HG03571 (cell line): ENCODE data around the gene ADARB2.

ENCODE experiments used
- ATAC-seq: cut with Tn5 transposase; IDR thresholded peaks from one replicate; pipeline ENCODE4 v1.9.1; 2021; ENCODE audit not compliant: unreplicated experiment

The ADARB2 gene

DNA sequence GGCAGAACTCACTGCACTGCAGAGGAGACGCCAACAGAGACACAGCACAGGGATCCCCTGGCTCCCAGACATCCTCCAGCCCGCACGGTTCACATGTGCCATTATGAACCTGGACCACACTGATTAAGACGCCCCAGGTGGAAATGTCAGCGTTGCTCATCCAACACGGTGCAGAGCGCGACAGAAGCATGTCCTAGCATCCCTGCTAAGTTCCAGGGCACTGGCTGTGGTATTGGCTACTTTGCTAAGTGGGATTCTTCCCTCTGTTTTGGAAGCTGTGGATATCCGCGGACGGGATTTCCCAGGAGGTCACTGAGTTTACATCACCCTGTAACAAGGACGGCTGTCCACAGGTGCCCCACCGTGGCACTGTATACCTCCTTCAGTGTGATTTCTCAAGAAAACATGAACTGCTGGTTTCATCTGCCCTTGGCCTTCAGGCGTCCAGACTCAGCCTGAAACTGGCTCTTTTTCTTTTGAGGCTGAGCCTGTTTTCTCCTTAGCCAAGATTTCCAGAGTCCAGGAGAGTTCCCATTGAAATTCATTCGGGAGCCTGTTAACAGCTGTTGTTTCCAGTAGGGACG is 357.1 kb downstream of the ADARB2 start:
- no peak for ATAC-seq

GRCh38 chr10:1379601-1380000 is 357.7 kb downstream of the ADARB2 start:
- no peak for ATAC-seq

DNA sequence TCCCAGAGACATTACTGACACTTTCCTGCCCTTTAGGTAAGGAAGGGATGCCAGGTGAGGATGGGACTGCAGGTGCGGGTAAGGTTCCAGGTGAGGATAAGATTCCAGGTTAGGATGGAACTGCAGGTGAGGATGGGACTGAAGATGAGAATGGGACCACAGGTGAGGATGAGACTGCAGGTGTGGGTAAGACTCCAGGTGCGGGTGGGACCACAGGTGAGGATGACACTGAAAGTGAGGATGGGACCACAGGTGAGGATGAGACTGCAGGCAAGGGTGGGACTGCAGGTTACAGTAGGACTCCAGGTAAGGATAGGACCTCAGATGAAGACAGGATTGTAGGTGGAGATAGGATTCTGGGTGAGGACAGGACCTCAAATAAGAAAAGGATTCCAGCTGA is 358.9 kb downstream of the ADARB2 start:
- ATAC-seq, result no peak

GRCh38 chr10:1377740-1378397 is 359.5 kb downstream of the ADARB2 start:
- no peak for ATAC-seq

DNA sequence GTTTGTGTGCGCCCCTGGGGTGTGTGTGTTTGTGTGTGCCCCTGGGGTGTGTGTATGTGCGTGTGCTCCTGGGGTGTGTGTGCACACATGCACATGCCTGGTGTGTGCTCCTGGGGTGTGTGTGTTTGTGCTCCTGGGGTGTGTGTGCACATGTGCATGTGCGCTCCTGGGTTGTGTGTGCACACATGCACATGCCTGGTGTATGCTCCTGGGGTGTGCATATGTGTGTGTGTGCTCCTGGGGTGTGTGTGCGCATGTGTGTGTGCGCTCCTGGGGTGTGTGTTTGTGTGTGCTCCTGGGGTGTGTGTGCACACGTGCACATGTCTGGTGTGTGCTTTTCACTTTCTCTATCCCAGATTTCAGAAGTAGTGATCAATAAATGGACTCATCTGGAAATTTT is 360.1 kb downstream of the ADARB2 start:
- ATAC-seq, result no peak

GRCh38 chr10:1376384-1376945 is 360.9 kb downstream of the ADARB2 start:
- no peak for ATAC-seq

DNA sequence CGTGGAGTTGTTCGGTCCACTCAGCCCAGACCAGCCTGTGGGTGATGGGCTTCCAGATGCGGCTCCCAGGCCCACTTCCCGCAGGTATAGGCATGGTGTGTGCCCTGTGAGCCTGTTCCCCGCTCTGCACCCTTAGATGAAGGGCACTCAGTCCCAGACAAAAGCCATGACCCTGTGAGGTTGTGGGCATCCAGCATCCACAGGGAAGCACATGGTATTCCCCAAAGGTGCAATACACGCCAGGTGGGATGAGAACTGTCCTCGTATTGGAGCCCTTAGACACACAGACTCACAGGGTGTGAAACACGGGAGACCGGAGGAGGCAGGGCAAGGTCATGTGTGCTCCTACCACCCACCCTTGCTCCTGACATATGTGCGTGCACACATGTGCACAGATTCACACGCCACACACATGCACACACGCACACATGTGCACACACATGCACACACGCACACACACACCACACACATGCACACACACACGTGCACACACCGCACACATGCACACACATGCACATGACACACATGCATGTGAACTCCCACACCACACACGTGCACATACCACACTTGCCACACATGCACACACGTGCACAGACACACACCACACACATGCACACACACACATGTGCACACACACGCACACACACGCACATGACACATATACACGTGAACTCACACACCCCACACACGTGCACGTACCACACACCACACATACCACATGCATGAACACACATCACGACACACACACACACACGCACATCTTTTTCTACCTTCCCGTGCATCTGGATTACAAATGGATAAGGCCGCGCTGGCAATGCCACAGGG is 361.8 kb downstream of the ADARB2 start:
- ATAC-seq, result no peak

GRCh38 chr10:1374511-1375345 is 362.6 kb downstream of the ADARB2 start:
- no peak for ATAC-seq

DNA sequence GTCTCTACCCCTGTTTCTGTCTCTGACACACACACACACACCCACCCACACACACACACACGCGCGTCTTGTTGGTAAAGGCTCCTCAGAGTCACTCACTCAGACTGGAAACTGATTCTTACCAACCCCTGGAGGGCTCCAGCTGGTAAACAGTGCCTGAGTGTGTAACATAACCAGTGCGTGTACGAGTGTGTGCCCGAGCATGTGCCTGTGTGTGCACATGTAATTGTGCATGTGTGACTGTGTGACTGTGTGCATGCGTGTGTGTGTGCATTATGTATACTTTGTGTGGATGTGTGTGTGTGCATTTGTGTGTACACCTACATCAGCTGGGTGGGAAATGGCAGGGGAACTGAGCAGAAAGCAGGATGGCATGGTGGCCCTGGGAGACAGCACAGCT is 364.0 kb downstream of the ADARB2 start:
- no peak for ATAC-seq

- no peak for ATAC-seq
These were observed 365.1 kb downstream of the ADARB2 start for GRCh38 chr10:1372212-1372611.

GRCh38 chr10:1370298-1370697 is 367.0 kb downstream of the ADARB2 start:
- no peak for ATAC-seq

DNA sequence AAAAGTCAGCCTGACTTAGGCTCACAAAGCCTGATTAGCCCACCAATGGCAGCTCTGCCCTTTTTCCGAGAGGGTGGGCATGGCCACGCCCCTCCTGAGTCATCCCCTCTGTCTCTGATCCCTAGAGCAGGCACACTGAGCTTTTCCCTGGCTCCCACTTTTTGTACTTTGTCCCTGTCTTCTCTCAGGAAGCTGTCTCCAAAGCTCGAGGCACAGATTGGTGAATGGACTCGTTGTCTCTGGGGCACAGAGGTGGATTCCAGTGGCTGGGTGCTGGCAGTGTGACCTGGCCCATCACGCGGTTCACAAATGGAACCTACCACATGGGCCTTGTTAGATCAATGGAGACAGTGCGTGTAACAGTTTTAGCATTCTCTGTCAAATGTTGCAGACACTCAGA is 367.7 kb downstream of the ADARB2 start:
- no peak for ATAC-seq

GRCh38 chr10:1369197-1369596 is 368.1 kb downstream of the ADARB2 start:
- no peak for ATAC-seq

DNA sequence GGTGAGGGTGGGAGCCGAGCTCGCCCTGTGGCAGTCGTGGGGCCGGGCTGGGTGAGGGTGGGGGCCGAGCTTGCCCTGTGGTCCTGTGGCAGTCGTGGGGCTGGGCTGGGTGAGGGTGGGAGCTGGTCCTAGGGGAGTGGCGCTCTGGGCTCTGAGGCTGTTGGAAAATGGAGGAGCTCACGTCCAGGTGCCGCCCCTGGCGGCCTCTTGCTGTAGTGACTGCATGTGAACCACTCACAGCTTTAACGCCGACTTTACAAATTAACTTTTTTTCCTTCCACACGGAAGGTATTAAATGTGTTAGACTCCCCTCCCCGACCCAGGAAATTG is 368.5 kb downstream of the ADARB2 start:
- ATAC-seq, result no peak

- ATAC-seq, result no peak
These were observed 369.1 kb downstream of the ADARB2 start for GRCh38 chr10:1367938-1368841.

- ATAC-seq, result no peak
These were observed 370.4 kb downstream of the ADARB2 start for GRCh38 chr10:1366811-1367425.

GRCh38 chr10:1366322-1366691 is 371.0 kb downstream of the ADARB2 start:
- no peak for ATAC-seq

GRCh38 chr10:1365540-1366321 is 371.6 kb downstream of the ADARB2 start:
- no peak for ATAC-seq
